Activated B cell treated with CpG ODN at 0.5 μM for 24 hours (primary cell): ENCODE results near the gene FBRS. TPM values are rescaled to one million over a fixed set of nuclear protein-coding genes. Genes with fewer than 3 reads are reported as not detected.
"Not testable (repeated sequence)": the region's sequence is repeated elsewhere in the genome, so short reads cannot be mapped to it uniquely, and the experiment has no call there.

Experiments
- ATAC-seq: fragments of 200-7000 bp; cut with Tn5 transposase; one replicate; pipeline ENCODE4 v1.10.0; 2021; ENCODE audit warnings: low read depth, mild to moderate bottlenecking, moderate library complexity
- CTCF ChIA-PET: fragments of 350-600 bp; sonication (Branson Sonifier 250); formaldehyde crosslinking; loops from one replicate; lab custom pipeline; 2021; ENCODE audit warnings: antibody characterized with exemption; lab: Charles Lee
- POLR2A ChIA-PET: fragments of 350-600 bp; sonication (Branson Sonifier 250); formaldehyde crosslinking; loops from one replicate; lab custom pipeline; 2021; ENCODE audit warnings: antibody characterized with exemption; lab: Charles Lee
- DNase-seq: peaks from one replicate; pipeline ENCODE4 v3.0.0; 2022
- H3K27ac Mint-ChIP-seq: one replicate; pipeline ENCODE4 v1.8.0; 2020; ENCODE audit warnings: mixed read lengths
- H3K27me3 Mint-ChIP-seq: one replicate; pipeline ENCODE4 v1.8.0; 2021; ENCODE audit warnings: mixed read lengths
- H3K36me3 Mint-ChIP-seq: one replicate; pipeline ENCODE4 v1.8.0; 2021; ENCODE audit warnings: low read depth, mixed read lengths
- H3K4me1 Mint-ChIP-seq: one replicate; pipeline ENCODE4 v1.8.0; 2021; ENCODE audit warnings: mixed read lengths
- H3K4me3 Mint-ChIP-seq: one replicate; pipeline ENCODE4 v1.8.0; 2020; ENCODE audit warnings: mild to moderate bottlenecking, mixed read lengths
- H3K9me3 Mint-ChIP-seq: one replicate; pipeline ENCODE4 v1.8.0; 2020; ENCODE audit warnings: mixed read lengths
- intact Hi-C: fragments of 100-400 bp; cut with micrococcal nuclease; formaldehyde crosslinking; loops from one replicate; pipeline ENCODE4 v1.15.1; 2024
- total RNA-seq: library from RNA; stranded (reverse); gene quantifications from 2 replicates; pipeline ENCODE4 v1.2.3, GENCODE V29; 2022
- TF ChIP-seq, protein P1 (sequence below): fragments of 200-600 bp; IDR thresholded peaks from one replicate; pipeline ENCODE4 v1.8.0; 2022; ENCODE audit warnings: antibody characterized with exemption, mild to moderate bottlenecking

Gene FBRS
- total RNA-seq, 1 donor from 2014 or later, result 204 TPM

DNA sequence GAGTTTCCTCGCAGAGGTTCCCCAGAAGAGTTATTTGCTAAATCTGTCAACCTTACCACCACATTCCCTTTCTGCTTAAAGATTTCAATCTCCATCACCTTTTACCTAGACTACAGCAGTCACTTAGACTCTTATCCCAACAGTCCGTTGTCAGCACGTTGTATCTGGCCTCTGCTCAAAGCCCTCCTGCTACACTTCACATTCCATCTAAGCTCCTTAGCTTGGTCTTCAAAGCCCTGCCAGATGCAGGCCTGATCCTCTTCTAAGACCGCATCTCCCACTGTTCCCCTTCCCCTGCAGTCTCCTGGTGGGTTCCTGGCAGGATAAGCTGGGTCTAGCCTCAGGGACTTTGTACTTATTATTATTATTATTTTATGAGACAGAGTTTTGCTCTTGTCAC is 30.5 kb downstream of the FBRS start:
- no peak for ATAC-seq
- CTCF ChIA-PET, result no interaction called here
- no peak overlapping the region for H3K27ac Mint-ChIP-seq
- intact Hi-C loops, result no loop called here
- no peaks in the 10 kb centered on the region for H3K27me3 Mint-ChIP-seq
- DNase-seq, result no peak
- POLR2A ChIA-PET, result no interaction called here
- peaks cover 5% of the 10 kb centered on the region for H3K4me1 Mint-ChIP-seq
- no peak overlapping the region for H3K4me3 Mint-ChIP-seq
- no peaks in the 10 kb centered on the region for H3K36me3 Mint-ChIP-seq
- TF ChIP-seq, protein P1, sequence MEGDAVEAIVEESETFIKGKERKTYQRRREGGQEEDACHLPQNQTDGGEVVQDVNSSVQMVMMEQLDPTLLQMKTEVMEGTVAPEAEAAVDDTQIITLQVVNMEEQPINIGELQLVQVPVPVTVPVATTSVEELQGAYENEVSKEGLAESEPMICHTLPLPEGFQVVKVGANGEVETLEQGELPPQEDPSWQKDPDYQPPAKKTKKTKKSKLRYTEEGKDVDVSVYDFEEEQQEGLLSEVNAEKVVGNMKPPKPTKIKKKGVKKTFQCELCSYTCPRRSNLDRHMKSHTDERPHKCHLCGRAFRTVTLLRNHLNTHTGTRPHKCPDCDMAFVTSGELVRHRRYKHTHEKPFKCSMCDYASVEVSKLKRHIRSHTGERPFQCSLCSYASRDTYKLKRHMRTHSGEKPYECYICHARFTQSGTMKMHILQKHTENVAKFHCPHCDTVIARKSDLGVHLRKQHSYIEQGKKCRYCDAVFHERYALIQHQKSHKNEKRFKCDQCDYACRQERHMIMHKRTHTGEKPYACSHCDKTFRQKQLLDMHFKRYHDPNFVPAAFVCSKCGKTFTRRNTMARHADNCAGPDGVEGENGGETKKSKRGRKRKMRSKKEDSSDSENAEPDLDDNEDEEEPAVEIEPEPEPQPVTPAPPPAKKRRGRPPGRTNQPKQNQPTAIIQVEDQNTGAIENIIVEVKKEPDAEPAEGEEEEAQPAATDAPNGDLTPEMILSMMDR, result no peak
- no peaks in the 10 kb centered on the region for H3K9me3 Mint-ChIP-seq

DNA sequence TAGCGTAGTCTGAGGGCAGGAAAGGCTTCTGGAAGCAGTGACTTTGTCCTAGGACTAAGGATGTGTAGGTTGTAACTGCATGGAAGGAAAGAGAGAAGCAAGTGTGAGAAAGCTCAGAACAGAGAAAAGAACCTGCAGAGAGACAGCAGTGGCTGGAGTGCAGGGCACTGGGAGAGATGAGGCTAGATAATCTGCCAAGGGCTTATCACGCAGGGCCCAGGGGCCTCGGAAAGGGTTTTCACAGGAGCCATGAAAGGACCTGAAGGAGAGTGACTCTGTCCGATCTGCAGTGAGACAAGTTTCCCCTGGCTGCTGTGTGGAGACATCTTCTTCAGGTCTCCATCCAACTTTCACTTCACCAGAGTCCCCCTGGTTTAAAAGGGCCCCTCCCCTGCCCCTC is 33.7 kb downstream of the FBRS start:
- Mint-ChIP-seq H3K27me3 (no peaks in the 10 kb centered on the region), H3K27ac (no peak overlapping the region), H3K9me3 (no peaks in the 10 kb centered on the region), H3K4me3 (no peak overlapping the region), H3K36me3 (no peaks in the 10 kb centered on the region), H3K4me1 (peaks cover 8% of the 10 kb centered on the region)
- ChIA-PET POLR2A (interaction anchor here (1.1 to 4.0 kb wide), 3 partner anchors 19 to 41 kb away, joined by 3 to 107 read pairs (median 19); partner anchors contain the start of genes FBRS and PRR14), CTCF (interaction anchor here (3.4 kb wide), 1 partner anchor 32 kb away, joined by 44 read pairs; the partner anchor contains the start of gene FBRS)
- intact Hi-C loops, result loop anchor here (5.0 to 10.0 kb wide), 2 partner anchors 123 to 235 kb away; no protein-coding TSS in a partner anchor
- ATAC-seq (no peak), DNase-seq (no peak)
- TF ChIP-seq, protein P1, result no peak

DNA sequence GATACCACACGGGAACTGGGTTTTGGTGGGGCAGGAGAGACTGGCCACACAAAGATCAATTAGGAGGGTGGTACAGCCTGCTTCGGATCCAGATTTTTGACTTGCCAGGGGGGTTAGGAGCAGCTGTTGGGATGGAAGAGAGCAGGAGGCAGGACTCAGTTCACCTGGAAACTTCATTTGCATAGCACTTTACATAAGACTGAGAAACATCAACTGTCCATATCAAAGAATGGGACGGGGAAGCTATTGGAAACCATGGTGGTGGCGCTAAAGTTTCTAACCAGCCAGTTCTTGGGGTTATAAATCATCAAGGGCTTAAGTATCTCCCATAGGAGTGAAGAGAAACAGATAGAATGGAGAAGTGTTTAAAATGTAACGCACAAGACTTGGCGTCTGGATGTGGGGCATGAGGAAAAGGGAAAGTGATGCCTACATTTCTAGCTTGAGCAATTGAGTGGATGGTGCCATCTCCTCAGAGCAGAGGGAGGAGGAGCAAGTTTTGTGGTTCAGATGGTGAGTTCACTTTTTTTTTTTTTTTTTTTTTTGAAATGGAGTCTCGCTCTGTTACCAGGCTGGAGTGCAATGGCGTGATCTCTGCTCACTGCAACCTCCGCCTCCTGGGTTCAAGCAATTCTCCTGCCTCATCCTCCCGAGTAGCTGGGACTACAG is 34.3 kb downstream of the FBRS start:
- ATAC-seq, result no peak
- no peaks in the 10 kb centered on the region for H3K36me3 Mint-ChIP-seq
- H3K27me3 Mint-ChIP-seq, result no peaks in the 10 kb centered on the region
- H3K4me3 Mint-ChIP-seq, result no peak overlapping the region
- H3K9me3 Mint-ChIP-seq, result no peaks in the 10 kb centered on the region
- ChIA-PET CTCF (interaction anchor here (2.3 to 3.4 kb wide), 2 partner anchors 19 to 32 kb away, joined by 7 to 44 read pairs; partner anchors contain the start of gene FBRS), POLR2A (interaction anchor here (0.7 to 4.0 kb wide), 6 partner anchors 18 to 306 kb away, joined by 3 to 107 read pairs (median 6); partner anchors contain the start of genes FBRS and PRR14)
- TF ChIP-seq, protein P1, result no peak
- H3K4me1 Mint-ChIP-seq, result peaks cover 11% of the 10 kb centered on the region
- no peak for DNase-seq
- H3K27ac Mint-ChIP-seq, result no peak overlapping the region
- intact Hi-C loops, result loop anchor here (5.0 to 10.0 kb wide), 2 partner anchors 122 to 235 kb away; no protein-coding TSS in a partner anchor

DNA sequence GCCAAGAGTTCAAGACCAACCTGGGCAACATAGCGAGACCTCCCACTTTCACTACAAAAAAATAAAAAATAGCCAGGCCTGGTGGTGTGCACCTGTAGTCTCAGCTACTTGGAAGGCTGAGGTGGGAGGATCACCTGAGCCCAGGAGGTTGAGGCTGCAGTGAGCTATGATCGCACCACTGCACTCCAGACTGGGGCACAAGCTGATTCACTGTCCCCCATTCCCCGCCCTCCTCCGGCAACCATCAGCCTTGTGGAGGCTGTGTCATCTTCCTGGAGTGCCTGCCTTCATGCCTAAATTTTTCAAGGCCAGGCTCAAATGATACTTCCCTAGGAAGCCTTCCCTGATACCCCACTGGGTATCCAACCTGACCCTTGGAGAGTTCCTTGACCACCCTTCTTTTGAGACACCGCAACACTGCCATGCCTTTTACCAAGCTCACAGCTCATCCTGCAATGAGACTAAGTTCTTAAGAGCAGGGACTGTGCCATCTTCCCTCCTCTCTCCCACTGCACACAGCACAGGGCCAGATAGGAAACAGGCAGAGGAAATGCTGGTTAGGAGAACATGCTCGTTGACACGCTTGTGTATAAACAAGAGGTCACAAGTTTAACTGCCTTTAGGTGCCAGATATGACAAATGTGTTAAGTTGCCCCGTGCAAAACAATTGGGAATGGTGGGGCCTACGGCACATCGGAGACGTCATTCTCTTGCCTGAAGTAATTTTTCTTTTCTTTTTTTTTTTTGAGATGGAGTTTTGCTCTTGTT is 36.9 kb downstream of the FBRS start:
- ChIA-PET CTCF (interaction anchor here (1.1 to 3.4 kb wide), 4 partner anchors 11 to 66 kb away, joined by 3 to 44 read pairs (median 8); partner anchors contain the start of genes FBRS and PRR14), POLR2A (interaction anchor here (0.5 to 4.0 kb wide), 6 partner anchors 16 to 238 kb away, joined by 3 to 107 read pairs (median 6); partner anchors contain the start of genes FBRS and PRR14)
- no peaks in the 10 kb centered on the region for H3K27me3 Mint-ChIP-seq
- intact Hi-C loops, result loop anchor here (1.0 to 10.0 kb wide), 5 partner anchors 35 to 238 kb away; no protein-coding TSS in a partner anchor
- no peak for DNase-seq
- no peaks in the 10 kb centered on the region for H3K9me3 Mint-ChIP-seq
- no peak overlapping the region for H3K27ac Mint-ChIP-seq
- peaks cover 15% of the 10 kb centered on the region for H3K36me3 Mint-ChIP-seq
- H3K4me1 Mint-ChIP-seq, result peaks cover 26% of the 10 kb centered on the region
- no peak overlapping the region for H3K4me3 Mint-ChIP-seq
- no peak for ATAC-seq
- TF ChIP-seq, protein P1, result no peak

DNA sequence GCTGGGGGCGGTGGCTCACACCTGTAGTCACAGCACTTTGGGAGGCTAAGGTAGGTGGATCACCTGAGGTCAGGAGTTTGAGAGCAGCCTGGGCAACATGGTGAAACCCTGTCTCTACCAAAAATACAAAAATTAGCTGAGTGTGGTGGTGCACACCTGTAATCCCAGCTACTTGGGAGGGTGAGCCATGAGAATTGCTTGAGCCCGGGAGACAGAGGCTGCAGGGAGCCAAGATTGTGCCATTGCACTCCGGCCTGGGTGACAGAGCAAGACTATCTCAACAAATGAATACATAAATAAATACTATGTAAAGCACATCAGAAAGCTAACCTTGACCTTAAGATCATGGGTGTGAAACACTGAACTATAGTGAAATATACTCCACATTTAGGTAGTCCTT is 38.4 kb downstream of the FBRS start:
- H3K36me3 Mint-ChIP-seq, result peaks cover 25% of the 10 kb centered on the region
- not testable (repeated sequence) for ATAC-seq, H3K27me3 Mint-ChIP-seq, H3K27ac Mint-ChIP-seq, H3K9me3 Mint-ChIP-seq, DNase-seq, H3K4me3 Mint-ChIP-seq
- ChIA-PET CTCF (interaction anchor here (0.8 to 2.0 kb wide), 5 partner anchors 37 to 604 kb away, joined by 3 to 12 read pairs (median 4); partner anchors contain the start of genes FBRS and PRR14), POLR2A (interaction anchor here (0.6 to 2.9 kb wide), 10 partner anchors 37 to 1251 kb away, joined by 3 to 38 read pairs (median 4); partner anchors contain the start of genes ARMC5, FBRS, PHKG2 and PRR14)
- peaks cover 30% of the 10 kb centered on the region for H3K4me1 Mint-ChIP-seq
- intact Hi-C loops, result loop anchor here (10.0 kb wide), 1 partner anchor 118 kb away; no protein-coding TSS in a partner anchor
